ENCODE results near the gene NFATC2.
"Not testable (repeated sequence)": the region's sequence is repeated elsewhere in the genome, so short reads cannot be mapped to it uniquely, and the experiment has no call there.

The NFATC2 gene

GRCh38 chr20:51468636-51469035 lies 73.9 kb downstream of the NFATC2 start:
- no peak for DNase-seq

- no peak for DNase-seq
Measured at GRCh38 chr20:51467956-51468626, 74.4 kb downstream of the NFATC2 start.

- no peak for DNase-seq
Measured at GRCh38 chr20:51463998-51464397, 78.5 kb downstream of the NFATC2 start.

GRCh38 chr20:51463560-51463959 lies 79.0 kb downstream of the NFATC2 start:
- no peak for DNase-seq

GRCh38 chr20:51462566-51463276 lies 79.8 kb downstream of the NFATC2 start:
- DNase-seq, result no peak

GRCh38 chr20:51461846-51462245 lies 80.7 kb downstream of the NFATC2 start:
- not testable (repeated sequence) for DNase-seq

- no peak for DNase-seq
Measured at GRCh38 chr20:51461306-51461705, 81.2 kb downstream of the NFATC2 start.

- no peak for DNase-seq
Measured at GRCh38 chr20:51460569-51461265, 81.8 kb downstream of the NFATC2 start.

- DNase-seq, result no peak
Measured at GRCh38 chr20:51460163-51460562, 82.4 kb downstream of the NFATC2 start.

- DNase-seq, result no peak
Measured at GRCh38 chr20:51458751-51459439, 83.6 kb downstream of the NFATC2 start.

GRCh38 chr20:51457533-51457932 lies 85.0 kb downstream of the NFATC2 start:
- no peak for DNase-seq

- DNase-seq, result peak; percentile 88
Measured at GRCh38 chr20:51456511-51457509, 85.7 kb downstream of the NFATC2 start.

GRCh38 chr20:51454250-51454865 lies 88.2 kb downstream of the NFATC2 start:
- DNase-seq, result no peak

- DNase-seq, result no peak
Measured at GRCh38 chr20:51452734-51453365, 89.7 kb downstream of the NFATC2 start.

- peak; percentile 7 for DNase-seq
Measured at GRCh38 chr20:51452091-51452613, 90.4 kb downstream of the NFATC2 start.

- DNase-seq, result no peak
Measured at GRCh38 chr20:51451484-51451883, 91.0 kb downstream of the NFATC2 start.

GRCh38 chr20:51450984-51451383 lies 91.5 kb downstream of the NFATC2 start:
- no peak for DNase-seq

GRCh38 chr20:51450221-51450712 lies 92.3 kb downstream of the NFATC2 start:
- no peak for DNase-seq

- no peak for DNase-seq
Measured at GRCh38 chr20:51449498-51450220, 92.9 kb downstream of the NFATC2 start.

- no peak for DNase-seq
Measured at GRCh38 chr20:51447765-51448148, 94.8 kb downstream of the NFATC2 start.
